HepG2 (cell line): ENCODE results near the gene SEPTIN10. TPM values are rescaled to one million over a fixed set of nuclear protein-coding genes. Genes with fewer than 3 reads are reported as not detected.
A peak's percentile ranks its signal among the peaks of the same experiment; 100 is the strongest.

Source experiments
- CHD4 ChIP-seq: fragments of 200-600 bp; sonication (generic); IDR thresholded peaks from 2 replicates; pipeline ENCODE4 v1.7.0; 2017; ENCODE audit warnings: mild to moderate bottlenecking, low read length, borderline replicate concordance
- EP300 ChIP-seq, 3 experiments: sonication (generic) in 1 of 3; formaldehyde crosslinking in 1 of 3; IDR thresholded peaks; 2 replicates each; pipeline versions ENCODE4 v1.5.1 to v1.6.1; 2011 to 2020; ENCODE audit warnings: low read depth in 2 of 3, low read length in 2 of 3, borderline replicate concordance in 1 of 3, improper control_type of control experiment in 1 of 3, mild to moderate bottlenecking in 1 of 3, missing genetic modification reagents in 1 of 3, moderate library complexity in 1 of 3
- GABPB1 ChIP-seq: IDR thresholded peaks from 2 replicates; pipeline ENCODE4 v1.6.1; 2016; ENCODE audit warnings: mild to moderate bottlenecking, missing genetic modification reagents, moderate library complexity, missing compliant biosample characterization
- HNF4G ChIP-seq, 2 experiments: sonication (generic) in 1 of 2; formaldehyde crosslinking in 1 of 2; IDR thresholded peaks; 2 replicates each; pipeline versions ENCODE4 v1.4.0 to v1.6.1; 2011 to 2020; ENCODE audit warnings: borderline replicate concordance in 2 of 2, low read depth in 2 of 2, mild to moderate bottlenecking in 2 of 2, low read length in 1 of 2, missing genetic modification reagents in 1 of 2, moderate library complexity in 1 of 2
- KLF12 ChIP-seq: sonication (generic); formaldehyde crosslinking; IDR thresholded peaks from 2 replicates; pipeline ENCODE4 v1.4.0; 2020; ENCODE audit warnings: missing genetic modification reagents, borderline replicate concordance
- MTERF4 ChIP-seq: sonication (generic); formaldehyde crosslinking; IDR thresholded peaks from 2 replicates; pipeline ENCODE4 v1.8.0; 2023; ENCODE audit warnings: mild to moderate bottlenecking, missing genetic modification reagents
- MZF1 ChIP-seq: sonication (generic); formaldehyde crosslinking; IDR thresholded peaks from 2 replicates; pipeline ENCODE4 v1.8.1; 2023; ENCODE audit warnings: mild to moderate bottlenecking, missing genetic modification reagents, borderline replicate concordance
- NAIF1 ChIP-seq: sonication (generic); formaldehyde crosslinking; IDR thresholded peaks from 2 replicates; pipeline ENCODE4 v1.5.0; 2020; ENCODE audit warnings: mild to moderate bottlenecking, missing genetic modification reagents, borderline replicate concordance
- POGZ ChIP-seq: sonication (generic); formaldehyde crosslinking; IDR thresholded peaks from 2 replicates; pipeline ENCODE4 v1.4.0; 2020; ENCODE audit warnings: mild to moderate bottlenecking, missing genetic modification reagents
- RFXAP ChIP-seq: sonication (generic); formaldehyde crosslinking; IDR thresholded peaks from 2 replicates; pipeline ENCODE4 v1.4.0; 2020; ENCODE audit warnings: missing genetic modification reagents, borderline replicate concordance
- TBX2 ChIP-seq: sonication (generic); formaldehyde crosslinking; IDR thresholded peaks from 2 replicates; pipeline ENCODE4 v1.5.0; 2020; ENCODE audit warnings: missing genetic modification reagents, mild to moderate bottlenecking, borderline replicate concordance
- TGIF2 ChIP-seq: IDR thresholded peaks from 2 replicates; pipeline ENCODE4 v1.6.1; 2016; ENCODE audit warnings: control low read depth, missing compliant biosample characterization
- ZBTB21 ChIP-seq: sonication (generic); formaldehyde crosslinking; IDR thresholded peaks from 2 replicates; pipeline ENCODE4 v1.4.0; 2020; ENCODE audit warnings: missing genetic modification reagents
- ZMYM4 ChIP-seq: sonication (generic); formaldehyde crosslinking; IDR thresholded peaks from 2 replicates; pipeline ENCODE4 v1.8.1; 2023; ENCODE audit warnings: mild to moderate bottlenecking, missing genetic modification reagents
- ZNF232 ChIP-seq: sonication (generic); formaldehyde crosslinking; IDR thresholded peaks from 2 replicates; pipeline ENCODE4 v1.4.0; 2020; ENCODE audit warnings: missing genetic modification reagents, borderline replicate concordance
- ZNF235 ChIP-seq: sonication (generic); formaldehyde crosslinking; IDR thresholded peaks from 2 replicates; pipeline ENCODE4 v1.8.1; 2023; ENCODE audit warnings: mild to moderate bottlenecking, missing genetic modification reagents, borderline replicate concordance
- ZNF33B ChIP-seq: sonication (generic); formaldehyde crosslinking; IDR thresholded peaks from 2 replicates; pipeline ENCODE4 v1.5.1; 2020; ENCODE audit warnings: mild to moderate bottlenecking, missing genetic modification reagents
- ZNF589 ChIP-seq: sonication (generic); formaldehyde crosslinking; conservative IDR thresholded peaks from 2 replicates; pipeline ENCODE4 v1.8.0; 2022; ENCODE audit warnings: mild to moderate bottlenecking, moderate library complexity, missing genetic modification reagents
- polyA plus RNA-seq, 8 experiments: library from polyadenylated mRNA; depleted of rRNA in 3 of 8; stranded (reverse) in 7 of 8; unstranded in 1 of 8; fragments of >200 nt; fragmentation: Illumina TruSeq in 4 of 8; extraction: Trizol in 4 of 8; gene quantifications; 2 replicates each; pipeline versions ENCODE4 v1.2.1 to v1.2.3, GENCODE V29; 2011 to 2016; ENCODE audit warnings: low read depth in 4 of 8, missing spikeins in 1 of 8, mixed read lengths in 1 of 8; ENCODE audit not compliant: insufficient read depth in 1 of 8
- total RNA-seq, 5 experiments: library from RNA; depleted of rRNA; stranded (reverse); fragments of >200 nt; fragmentation: Illumina TruSeq; extraction: Trizol; gene quantifications; 2 replicates each; pipeline ENCODE4 v1.2.3, GENCODE V29; 2016; ENCODE audit warnings: low read depth in 1 of 5
- TF ChIP-seq, protein P1 (sequence below): sonication (generic); formaldehyde crosslinking; IDR thresholded peaks from 2 replicates; pipeline ENCODE4 v1.9.0; 2021; ENCODE audit warnings: missing genetic modification reagents, borderline replicate concordance

Gene SEPTIN10
- total and polyA plus RNA-seq, 2 of the 13 experiments (the other 11 are each of a cell fraction or from before 2014, with no cell fraction given): 45.8 to 67.5 TPM

GRCh38 chr2:109632158-109632789 lies 18.5 kb upstream of the SEPTIN10 start (continued):
- TF ChIP-seq POGZ (CRISPR knock-in tag): peak; percentile 75
- 0 out of 2 replicates have a peak, but pooled peaks have one; percentile 53 for TF ChIP-seq ZNF235 (CRISPR knock-in tag)
- peak; percentile 50; the same call in 1 of the 2 replicates for TF ChIP-seq NAIF1 (CRISPR knock-in tag)
- TF ChIP-seq ZNF589 (CRISPR knock-in tag): no peak
- no peak for TF ChIP-seq ZBTB21 (CRISPR knock-in tag)
- TF ChIP-seq CHD4: peak; percentile 91; the same call in 1 of the 2 replicates
- peak; percentile 41; the same call in 1 of the 2 replicates for TF ChIP-seq TBX2 (CRISPR knock-in tag)
- no peak for TF ChIP-seq ZNF33B (CRISPR knock-in tag)
- TF ChIP-seq GABPB1 (CRISPR knock-in tag): peak; percentile 58; the same call in 1 of the 2 replicates
- no peak for TF ChIP-seq KLF12 (CRISPR knock-in tag)
- peak; percentile 93 for TF ChIP-seq HNF4G (IDR thresholded peaks at IDR 0.05; ENCODE audit: borderline replicate concordance, low read depth, low read length)
- TF ChIP-seq HNF4G (CRISPR knock-in tag; IDR thresholded peaks at IDR 0.05; ENCODE audit: borderline replicate concordance, low read depth): peak; percentile 94
- 0 out of 2 replicates have a peak, but pooled peaks have one; percentile 33 for TF ChIP-seq RFXAP (CRISPR knock-in tag)
- TF ChIP-seq ZNF232 (CRISPR knock-in tag): peak; percentile 72; the same call in 1 of the 2 replicates
- TF ChIP-seq MZF1: 0 out of 2 replicates have a peak, but pooled peaks have one; percentile 70
- TF ChIP-seq, protein P1, sequence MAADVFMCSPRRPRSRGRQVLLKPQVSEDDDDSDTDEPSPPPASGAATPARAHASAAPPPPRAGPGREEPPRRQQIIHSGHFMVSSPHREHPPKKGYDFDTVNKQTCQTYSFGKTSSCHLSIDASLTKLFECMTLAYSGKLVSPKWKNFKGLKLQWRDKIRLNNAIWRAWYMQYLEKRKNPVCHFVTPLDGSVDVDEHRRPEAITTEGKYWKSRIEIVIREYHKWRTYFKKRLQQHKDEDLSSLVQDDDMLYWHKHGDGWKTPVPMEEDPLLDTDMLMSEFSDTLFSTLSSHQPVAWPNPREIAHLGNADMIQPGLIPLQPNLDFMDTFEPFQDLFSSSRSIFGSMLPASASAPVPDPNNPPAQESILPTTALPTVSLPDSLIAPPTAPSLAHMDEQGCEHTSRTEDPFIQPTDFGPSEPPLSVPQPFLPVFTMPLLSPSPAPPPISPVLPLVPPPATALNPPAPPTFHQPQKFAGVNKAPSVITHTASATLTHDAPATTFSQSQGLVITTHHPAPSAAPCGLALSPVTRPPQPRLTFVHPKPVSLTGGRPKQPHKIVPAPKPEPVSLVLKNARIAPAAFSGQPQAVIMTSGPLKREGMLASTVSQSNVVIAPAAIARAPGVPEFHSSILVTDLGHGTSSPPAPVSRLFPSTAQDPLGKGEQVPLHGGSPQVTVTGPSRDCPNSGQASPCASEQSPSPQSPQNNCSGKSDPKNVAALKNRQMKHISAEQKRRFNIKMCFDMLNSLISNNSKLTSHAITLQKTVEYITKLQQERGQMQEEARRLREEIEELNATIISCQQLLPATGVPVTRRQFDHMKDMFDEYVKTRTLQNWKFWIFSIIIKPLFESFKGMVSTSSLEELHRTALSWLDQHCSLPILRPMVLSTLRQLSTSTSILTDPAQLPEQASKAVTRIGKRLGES (CRISPR knock-in tag): no peak
- 0 out of 2 replicates have a peak, but pooled peaks have one; percentile 39 for TF ChIP-seq MTERF4 (CRISPR knock-in tag)
- 0 out of 2 replicates have a peak, but pooled peaks have one; percentile 53 for TF ChIP-seq TGIF2
- TF ChIP-seq EP300 (IDR thresholded peaks at IDR 0.05; ENCODE audit: low read depth in 2 of 2, low read length in 2 of 2): peak; percentile 18 to 65; a peak in 1 of 4 replicates
- TF ChIP-seq EP300 (CRISPR knock-in tag; IDR thresholded peaks at IDR 0.05; ENCODE audit: borderline replicate concordance): peak; percentile 86
- TF ChIP-seq ZMYM4: peak; percentile 77
